Mammary epithelial cell (primary cell): ENCODE results near the gene DGKZ.

Experiments used
- EZH2 ChIP-seq: IDR thresholded peaks from 2 replicates; pipeline ENCODE4 v1.6.1; 2012; ENCODE audit warnings: low read length, inconsistent platforms, borderline replicate concordance
- TF ChIP-seq, protein P1 (sequence below), 2 donors: IDR thresholded peaks in 1 of 2; conservative IDR thresholded peaks in 1 of 2; 2 replicates each; pipeline ENCODE4 v1.5.1; 2011 to 2012; ENCODE audit warnings: inconsistent platforms in 2 of 2, low read length in 2 of 2, mild to moderate bottlenecking in 2 of 2, control low read depth in 1 of 2, low read depth in 1 of 2; ENCODE audit not compliant: insufficient read depth in 1 of 2; ENCODE audit errors: extremely low read depth in 1 of 2

DNA sequence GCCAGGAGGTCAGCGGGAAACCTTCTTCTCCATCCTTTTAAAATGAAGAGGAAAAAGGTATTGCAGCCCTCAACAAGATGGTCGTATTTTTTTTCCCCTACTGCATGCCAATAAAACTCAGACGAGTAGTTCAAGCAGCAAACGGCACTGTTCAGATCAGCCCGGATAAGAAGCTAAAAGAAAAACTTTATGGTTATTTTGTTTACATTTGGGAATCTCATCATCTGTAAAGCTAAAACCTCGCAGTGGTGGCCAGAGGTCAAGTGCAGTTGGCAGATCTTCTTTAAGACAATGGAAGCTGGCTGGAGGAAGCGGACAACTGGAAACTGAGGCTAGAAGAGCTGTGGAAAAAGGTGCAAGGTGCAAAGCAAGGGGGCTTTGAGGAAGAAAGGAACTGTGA lies 75.3 kb downstream of the DGKZ start:
- no peak for TF ChIP-seq EZH2
- TF ChIP-seq, protein P1, sequence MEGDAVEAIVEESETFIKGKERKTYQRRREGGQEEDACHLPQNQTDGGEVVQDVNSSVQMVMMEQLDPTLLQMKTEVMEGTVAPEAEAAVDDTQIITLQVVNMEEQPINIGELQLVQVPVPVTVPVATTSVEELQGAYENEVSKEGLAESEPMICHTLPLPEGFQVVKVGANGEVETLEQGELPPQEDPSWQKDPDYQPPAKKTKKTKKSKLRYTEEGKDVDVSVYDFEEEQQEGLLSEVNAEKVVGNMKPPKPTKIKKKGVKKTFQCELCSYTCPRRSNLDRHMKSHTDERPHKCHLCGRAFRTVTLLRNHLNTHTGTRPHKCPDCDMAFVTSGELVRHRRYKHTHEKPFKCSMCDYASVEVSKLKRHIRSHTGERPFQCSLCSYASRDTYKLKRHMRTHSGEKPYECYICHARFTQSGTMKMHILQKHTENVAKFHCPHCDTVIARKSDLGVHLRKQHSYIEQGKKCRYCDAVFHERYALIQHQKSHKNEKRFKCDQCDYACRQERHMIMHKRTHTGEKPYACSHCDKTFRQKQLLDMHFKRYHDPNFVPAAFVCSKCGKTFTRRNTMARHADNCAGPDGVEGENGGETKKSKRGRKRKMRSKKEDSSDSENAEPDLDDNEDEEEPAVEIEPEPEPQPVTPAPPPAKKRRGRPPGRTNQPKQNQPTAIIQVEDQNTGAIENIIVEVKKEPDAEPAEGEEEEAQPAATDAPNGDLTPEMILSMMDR (conservative IDR thresholded peaks at IDR 0.05 in 1 of 2, IDR thresholded peaks at IDR 0.05 in 1 of 2; ENCODE audit: extremely low read depth in 1 of 2, insufficient read depth in 1 of 2, low read depth in 1 of 2, low read length in 2 of 2): no peak
